ENCODE results near the gene MAFB.

The MAFB gene

DNA sequence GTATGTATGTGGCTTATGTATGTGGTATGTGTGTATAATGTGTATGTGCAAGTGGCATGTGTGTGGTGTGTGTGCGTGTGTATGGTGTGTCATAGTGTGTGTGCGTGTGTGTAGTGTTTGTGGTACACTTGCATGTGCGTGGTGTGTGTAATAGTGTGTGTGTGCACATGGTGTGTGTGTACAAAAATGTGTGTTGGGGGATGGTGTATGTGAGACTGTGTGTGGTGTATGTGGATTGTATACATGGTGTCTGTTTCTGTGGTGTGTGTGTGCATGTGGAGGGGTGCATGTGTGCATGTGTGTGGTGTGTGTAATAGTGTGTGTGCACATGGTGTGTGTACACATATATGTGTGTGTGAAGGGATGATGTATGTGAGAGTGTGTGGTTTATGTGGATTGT is 21.5 kb downstream of the MAFB start:
- no peak for DNase-seq
- in situ Hi-C loops (cut with HindIII; ENCODE audit: low pct_ligation_motif_present, low pct_unique_long_range_greater_than_20kb, low sequenced_read_pairs), result no loop called here

DNA sequence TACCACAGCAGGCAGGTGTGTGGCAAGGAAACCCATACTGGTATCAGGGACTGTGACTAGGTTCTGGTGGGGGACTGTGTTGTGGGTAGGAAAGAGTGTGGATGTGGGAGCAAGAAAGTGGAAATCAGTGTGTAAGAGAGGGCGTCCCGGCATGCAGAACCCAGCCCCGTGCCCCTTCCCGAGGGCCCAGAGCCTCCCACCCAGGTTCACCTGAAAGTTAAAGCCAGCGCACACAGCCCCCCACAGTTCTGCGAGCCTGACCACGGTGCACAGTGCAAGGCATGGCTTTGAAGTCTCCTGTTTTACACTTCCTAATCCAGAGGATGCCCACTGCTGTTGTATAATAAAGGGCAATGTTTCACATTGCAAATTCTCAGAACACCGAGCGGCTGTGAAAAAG is 22.7 kb downstream of the MAFB start:
- no peak for DNase-seq
- in situ Hi-C loops (cut with HindIII; ENCODE audit: low pct_ligation_motif_present, low pct_unique_long_range_greater_than_20kb, low sequenced_read_pairs), result no loop called here

DNA sequence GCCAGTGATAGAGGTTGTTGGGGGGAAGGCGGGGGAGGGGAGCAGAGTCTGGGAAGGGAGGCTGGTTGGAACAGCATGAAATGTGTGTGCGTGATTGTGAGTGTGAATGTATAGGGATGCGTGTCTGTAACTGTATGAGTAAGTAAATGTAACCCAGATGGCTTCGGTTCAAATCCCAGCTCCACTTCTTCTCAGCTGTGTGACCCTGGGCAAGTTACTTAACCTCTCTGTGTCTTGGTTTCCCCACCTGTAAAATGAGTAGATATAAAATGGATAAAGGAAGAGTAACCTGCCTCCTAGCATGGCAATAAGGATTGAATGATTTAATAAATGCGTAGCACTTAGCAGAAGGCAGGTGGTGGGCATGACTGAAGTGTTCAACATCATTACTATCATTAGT is 24.1 kb downstream of the MAFB start:
- DNase-seq, result no peak
- in situ Hi-C loops (cut with HindIII; ENCODE audit: low pct_ligation_motif_present, low pct_unique_long_range_greater_than_20kb, low sequenced_read_pairs), result no loop called here

DNA sequence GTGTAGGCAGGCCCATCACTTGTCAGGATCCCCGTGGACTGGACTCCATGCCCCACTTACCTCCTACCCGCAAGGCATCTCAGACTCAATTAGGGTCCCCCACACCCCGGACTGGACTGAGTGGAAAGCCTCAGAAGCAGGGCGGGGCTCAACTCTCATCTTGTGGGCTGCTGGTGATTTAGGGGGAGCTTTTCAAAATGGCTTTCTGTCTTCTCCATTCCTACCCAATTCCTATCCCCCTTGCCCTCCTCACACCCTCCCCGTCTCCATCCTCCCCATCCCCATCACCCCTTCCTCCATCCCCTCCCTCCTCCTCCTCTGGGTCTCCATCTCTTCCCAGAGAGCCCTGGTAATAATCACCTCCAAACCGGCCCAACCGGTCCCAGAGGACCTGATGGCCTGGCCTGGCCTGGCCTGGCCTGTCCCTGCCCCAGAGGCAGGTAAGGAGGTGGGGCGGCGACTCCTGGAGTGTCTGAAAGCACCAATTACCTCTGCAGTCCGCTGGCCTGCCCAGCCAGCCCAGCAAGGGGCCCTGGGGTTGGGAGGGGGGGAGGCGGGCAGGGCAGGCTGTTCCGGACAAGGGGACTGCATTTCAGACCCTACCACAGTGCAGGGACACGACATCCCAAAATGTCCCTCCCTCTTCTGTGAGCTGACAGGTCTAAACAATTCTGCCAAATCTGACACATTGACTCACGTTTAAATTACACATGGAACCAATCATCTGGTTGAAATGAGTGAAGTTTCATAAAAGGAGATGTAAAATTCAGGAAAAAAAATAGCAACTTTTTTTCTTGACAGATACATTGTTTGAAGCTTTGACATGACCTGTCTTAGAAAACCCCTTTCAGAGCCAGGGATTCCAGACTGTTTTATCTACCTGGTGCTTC is 24.8 kb downstream of the MAFB start:
- in situ Hi-C loops (cut with HindIII; ENCODE audit: low pct_ligation_motif_present, low pct_unique_long_range_greater_than_20kb, low sequenced_read_pairs), result no loop called here
- no peak for DNase-seq

DNA sequence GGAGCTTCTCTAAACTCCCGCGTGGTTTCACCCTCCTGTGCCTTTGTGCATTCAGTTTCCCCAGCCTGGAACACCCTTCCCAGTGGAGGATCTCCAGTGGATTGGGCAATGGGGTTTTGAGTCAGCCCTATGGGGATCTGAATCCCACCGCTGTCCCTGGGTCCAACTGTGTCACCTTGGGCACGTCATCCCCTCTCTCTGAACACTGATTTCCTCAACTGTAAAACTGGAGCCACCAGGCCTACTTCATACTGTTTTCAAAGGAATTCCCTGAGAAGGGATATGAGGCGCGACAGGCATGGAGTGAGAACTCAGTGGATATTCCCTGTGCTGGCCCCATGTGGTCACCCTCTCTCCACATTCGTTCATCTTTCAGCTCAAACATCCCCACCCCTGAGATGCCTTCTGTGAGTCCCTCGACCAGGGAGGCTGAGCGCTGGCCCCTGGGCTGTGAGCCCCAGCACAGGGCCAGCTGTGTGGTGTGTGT is 25.7 kb downstream of the MAFB start:
- in situ Hi-C loops (cut with HindIII; ENCODE audit: low pct_ligation_motif_present, low pct_unique_long_range_greater_than_20kb, low sequenced_read_pairs), result no loop called here
- DNase-seq, result no peak

DNA sequence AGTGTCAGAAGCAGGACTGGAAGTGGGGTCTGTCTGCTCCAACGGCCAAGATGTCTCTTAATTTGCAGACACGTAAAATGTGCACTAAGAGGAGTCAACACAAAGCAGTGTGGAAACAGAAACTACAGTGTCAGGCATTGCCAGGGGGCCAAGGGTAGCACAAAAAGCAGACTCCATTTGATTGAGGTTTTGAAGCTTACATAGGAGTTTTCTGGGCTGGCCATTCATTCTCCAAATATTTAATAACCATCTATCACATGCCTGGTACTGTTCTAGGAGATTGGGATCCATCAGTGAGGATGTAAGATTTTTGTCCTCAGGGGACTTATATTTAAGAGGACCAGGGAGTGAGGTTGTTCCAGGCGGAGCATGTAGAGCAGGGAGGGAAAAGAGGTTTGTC is 29.5 kb downstream of the MAFB start:
- in situ Hi-C loops (cut with HindIII; ENCODE audit: low pct_ligation_motif_present, low pct_unique_long_range_greater_than_20kb, low sequenced_read_pairs), result no loop called here
- DNase-seq, result no peak

DNA sequence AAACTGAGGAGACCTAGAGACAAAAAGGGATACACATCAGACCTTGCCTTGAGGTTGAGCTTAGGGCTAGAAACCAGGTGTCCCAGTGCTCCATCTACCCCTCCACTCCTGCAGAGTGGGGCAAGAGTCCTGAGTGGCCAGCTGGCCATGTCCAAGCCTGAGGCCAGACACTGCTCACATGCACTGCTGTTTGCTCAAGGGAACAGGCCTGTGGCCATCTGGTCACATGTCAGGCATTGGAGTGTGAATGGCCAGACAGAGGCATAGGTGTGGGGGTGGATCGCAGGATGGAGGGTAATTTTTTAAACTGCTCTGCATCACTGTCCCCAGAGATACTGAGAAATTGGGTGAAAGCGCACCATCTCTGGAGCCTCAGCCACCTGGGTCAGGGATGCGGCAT is 30.5 kb downstream of the MAFB start:
- in situ Hi-C loops (cut with HindIII; ENCODE audit: low pct_ligation_motif_present, low pct_unique_long_range_greater_than_20kb, low sequenced_read_pairs), result no loop called here
- no peak for DNase-seq

DNA sequence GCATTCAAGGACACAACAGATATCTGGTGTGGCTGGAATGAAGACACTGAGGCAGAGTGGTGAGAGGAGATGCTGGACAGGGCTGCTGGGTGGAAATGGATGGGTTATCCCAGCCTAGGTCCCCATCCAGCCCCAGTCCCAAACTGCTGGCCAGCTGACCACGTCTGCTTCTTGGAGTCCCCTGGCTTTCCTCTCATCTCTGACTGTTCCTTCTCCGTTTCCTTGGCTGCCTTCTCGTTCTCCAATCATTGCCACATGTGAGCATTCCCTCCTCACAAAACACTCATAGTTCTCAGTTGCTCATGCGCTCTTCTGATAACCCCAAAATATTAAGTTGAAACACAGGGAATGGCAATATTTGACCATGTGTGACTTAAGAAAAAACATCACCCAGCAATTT is 31.5 kb downstream of the MAFB start:
- no peak for DNase-seq
- in situ Hi-C loops (cut with HindIII; ENCODE audit: low pct_ligation_motif_present, low pct_unique_long_range_greater_than_20kb, low sequenced_read_pairs), result no loop called here

DNA sequence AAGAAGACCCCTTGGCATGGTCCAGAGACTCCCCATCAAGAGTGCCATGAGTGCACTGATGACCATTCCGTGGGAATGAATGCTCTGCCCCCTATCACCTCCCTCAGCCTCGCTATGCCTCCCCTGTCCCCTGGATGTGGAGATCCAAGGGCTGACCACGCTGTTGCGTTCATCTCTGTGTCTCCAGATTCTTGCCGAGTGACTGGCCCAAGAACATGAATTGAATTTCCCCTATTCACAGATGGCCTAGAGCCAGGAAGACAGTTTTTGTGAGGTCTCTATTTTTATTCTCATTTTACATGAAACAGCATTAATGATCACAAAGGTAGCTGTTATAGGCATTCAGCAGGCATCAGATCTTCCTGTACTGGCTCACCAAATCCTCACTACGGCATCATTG is 33.6 kb downstream of the MAFB start:
- DNase-seq, result no peak
- in situ Hi-C loops (cut with HindIII; ENCODE audit: low pct_ligation_motif_present, low pct_unique_long_range_greater_than_20kb, low sequenced_read_pairs), result no loop called here

DNA sequence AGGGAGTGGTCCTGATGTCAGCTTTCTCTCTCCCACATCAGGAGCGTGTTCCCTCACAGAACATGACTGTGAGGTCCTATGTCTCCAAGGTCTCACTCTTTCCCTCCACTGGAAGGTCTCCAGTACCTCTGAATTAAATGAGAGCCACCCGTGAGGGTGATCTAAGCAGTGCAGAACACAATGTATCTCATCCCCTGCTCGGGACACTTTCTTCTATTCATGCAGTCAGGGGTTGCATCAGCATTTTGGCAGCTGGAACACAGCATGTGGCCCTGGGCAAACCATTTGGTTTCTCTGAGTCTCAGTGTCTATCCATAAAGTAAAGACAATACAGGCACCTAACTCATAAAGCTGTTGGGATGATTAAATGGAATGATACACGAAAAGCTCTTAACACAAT is 34.2 kb downstream of the MAFB start:
- DNase-seq, result no peak
- in situ Hi-C loops (cut with HindIII; ENCODE audit: low pct_ligation_motif_present, low pct_unique_long_range_greater_than_20kb, low sequenced_read_pairs), result no loop called here

DNA sequence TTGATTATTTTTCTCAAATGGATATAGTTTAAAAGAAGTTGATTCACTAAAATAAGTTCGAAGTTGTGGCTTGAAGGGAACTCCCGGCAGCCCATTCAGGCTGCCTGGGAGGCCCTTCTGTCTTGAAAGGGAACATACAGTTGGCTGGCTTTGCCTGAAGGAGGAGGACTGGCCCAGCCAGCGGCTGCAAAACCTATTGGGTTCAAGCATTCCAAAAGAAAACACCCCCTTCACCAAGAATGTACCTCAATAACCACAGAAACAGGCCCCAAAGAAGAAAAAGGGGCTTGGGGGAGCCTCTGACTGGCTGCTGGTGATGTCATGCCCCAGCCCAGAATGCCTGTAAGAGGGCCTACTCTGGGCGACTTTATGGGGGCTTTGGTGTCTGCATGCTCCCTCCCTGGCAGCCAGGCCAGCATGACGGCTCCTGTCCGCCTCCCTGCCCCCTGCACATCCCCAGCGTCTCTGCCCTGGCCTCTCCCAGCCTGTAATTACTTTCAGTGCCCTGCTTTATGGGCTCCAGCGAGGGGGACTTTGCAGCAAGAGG is 36.5 kb downstream of the MAFB start:
- in situ Hi-C loops (cut with HindIII; ENCODE audit: low pct_ligation_motif_present, low pct_unique_long_range_greater_than_20kb, low sequenced_read_pairs), result no loop called here
- no peak for DNase-seq

DNA sequence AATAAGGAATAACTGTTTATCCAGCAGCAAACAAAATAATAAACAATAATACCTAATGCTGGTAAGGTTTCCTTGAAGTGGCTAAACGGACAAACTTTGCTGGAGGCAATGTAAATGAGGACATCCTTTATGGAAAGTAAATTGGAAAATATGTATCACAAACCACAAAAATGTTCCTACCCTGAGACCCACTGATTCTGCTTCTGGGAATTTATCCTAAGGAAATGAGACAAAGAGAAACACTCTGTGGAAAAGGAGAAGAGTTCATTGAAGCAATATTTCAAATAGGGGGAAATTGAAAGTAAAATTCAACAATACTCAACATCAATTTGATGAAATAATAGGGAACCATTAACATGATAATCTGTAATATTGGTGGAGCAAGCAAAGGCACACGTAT is 37.9 kb downstream of the MAFB start:
- DNase-seq, result no peak
- in situ Hi-C loops (cut with HindIII; ENCODE audit: low pct_ligation_motif_present, low pct_unique_long_range_greater_than_20kb, low sequenced_read_pairs), result no loop called here

DNA sequence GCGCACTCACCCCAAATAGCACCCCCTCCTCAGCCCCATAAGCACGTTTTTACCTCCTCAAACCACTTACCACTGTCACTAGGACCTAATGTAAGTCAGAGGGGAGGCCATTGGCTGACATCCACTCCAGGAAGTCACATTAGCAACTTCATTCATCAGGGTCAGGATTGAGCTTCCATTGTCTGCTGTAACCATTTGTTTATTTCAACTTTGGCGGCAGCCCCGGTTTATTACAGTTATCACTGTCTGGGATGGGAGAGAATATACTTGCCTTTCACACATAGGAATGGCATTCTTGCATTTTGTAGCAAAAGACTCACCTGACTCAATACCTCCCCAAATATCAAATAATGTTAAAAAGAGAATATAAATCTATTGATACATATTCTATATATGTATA is 38.3 kb downstream of the MAFB start:
- in situ Hi-C loops (cut with HindIII; ENCODE audit: low pct_ligation_motif_present, low pct_unique_long_range_greater_than_20kb, low sequenced_read_pairs), result no loop called here
- no peak for DNase-seq

DNA sequence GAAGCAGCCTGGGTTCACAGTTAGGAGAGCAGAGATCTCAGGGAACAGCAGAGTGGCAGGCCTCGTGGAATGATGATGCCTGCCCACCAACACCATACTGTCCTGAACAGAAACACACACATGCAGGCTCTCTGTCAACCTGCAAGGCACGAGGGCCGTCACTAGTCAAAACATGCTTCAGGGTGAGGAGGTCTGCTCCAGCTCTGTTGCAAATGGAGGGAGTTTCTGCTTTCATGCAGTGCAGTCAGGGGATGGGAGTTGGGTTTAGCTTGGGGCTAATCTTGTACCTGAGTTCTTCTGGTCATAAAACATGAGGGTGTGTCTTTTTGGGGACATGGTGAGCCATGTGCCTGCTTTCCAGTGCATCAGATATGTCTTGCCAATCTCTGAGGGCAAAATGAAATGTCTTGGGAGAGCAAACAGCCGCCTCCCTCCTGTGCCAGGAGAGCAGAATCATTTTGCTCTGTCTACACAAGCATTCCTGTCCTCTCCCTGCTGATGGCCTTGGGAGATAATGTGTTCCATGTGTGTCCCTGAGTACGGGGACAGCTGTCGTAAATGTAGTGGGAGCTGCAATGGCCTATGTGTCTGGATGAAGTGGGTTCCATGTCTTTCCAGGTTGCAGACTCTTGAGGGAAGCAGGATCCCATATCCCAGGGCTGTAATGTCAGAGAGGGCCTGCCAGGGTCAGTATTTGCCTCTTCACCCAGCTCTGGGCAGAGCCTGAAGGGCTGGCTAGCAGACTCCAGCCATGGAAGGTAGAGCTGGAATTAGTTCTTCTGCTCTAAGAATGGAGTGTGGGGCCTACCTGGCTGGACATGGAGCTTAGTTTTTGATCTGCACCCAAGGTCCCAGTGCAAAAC is 40.6 kb downstream of the MAFB start:
- in situ Hi-C loops (cut with HindIII; ENCODE audit: low pct_ligation_motif_present, low pct_unique_long_range_greater_than_20kb, low sequenced_read_pairs), result no loop called here
- DNase-seq, result no peak

DNA sequence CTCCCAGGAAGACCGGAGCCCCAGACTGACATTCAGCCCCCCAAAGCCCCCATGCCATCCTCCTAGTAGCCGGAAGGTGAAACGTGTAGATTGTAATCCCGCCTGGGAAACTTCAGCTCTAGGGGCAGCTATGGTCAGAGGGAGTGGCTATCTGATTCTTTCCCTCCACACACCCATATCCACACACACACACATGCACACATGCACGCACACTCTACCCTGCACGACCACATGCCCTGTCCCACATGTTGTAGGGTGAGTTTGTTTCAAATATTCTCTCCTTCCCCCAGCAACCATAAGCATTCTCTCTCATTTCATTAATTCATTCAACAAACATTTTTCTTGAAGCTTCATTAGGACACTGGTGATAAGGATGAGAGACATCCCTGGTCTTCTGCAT is 42.2 kb downstream of the MAFB start:
- in situ Hi-C loops (cut with HindIII; ENCODE audit: low pct_ligation_motif_present, low pct_unique_long_range_greater_than_20kb, low sequenced_read_pairs), result no loop called here
- DNase-seq, result no peak

DNA sequence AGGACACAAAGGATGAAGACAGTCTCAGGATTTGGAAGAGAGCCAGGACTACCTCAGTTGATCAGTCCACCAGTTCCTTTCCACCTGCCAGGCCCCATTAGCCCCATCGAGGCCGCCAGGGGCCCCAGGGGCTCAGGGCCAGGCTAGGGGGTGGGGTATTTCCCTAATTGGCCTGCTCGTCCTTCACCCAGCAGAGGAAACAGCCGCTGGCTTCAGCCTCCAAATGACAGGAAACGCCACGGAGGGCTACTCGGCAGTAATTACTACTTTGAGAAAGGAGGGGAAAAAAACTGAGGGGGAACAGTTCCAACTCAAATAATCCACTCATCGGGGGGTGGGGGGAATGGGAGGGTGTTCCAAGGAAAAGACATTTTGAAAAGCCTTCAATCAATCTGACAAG is 42.7 kb downstream of the MAFB start:
- in situ Hi-C loops (cut with HindIII; ENCODE audit: low pct_ligation_motif_present, low pct_unique_long_range_greater_than_20kb, low sequenced_read_pairs), result no loop called here
- no peak for DNase-seq

DNA sequence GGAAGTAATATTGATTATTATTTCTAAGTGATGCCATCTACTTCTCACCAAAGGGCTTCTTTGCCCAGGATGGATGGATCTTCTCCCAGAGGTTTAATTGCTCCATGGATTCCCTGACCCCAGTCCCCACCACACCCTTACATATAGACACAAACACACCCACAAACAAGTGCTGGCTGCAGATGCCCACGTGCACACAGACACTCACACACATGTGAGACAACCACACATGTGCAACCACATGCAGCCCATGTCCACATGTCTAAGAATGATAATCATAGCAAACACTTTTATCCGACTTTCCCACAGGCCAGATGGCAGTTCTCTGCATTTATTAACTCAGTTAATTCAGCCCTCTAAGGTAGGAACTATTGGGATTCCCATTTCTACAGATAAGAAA is 44.2 kb downstream of the MAFB start:
- no peak for DNase-seq

DNA sequence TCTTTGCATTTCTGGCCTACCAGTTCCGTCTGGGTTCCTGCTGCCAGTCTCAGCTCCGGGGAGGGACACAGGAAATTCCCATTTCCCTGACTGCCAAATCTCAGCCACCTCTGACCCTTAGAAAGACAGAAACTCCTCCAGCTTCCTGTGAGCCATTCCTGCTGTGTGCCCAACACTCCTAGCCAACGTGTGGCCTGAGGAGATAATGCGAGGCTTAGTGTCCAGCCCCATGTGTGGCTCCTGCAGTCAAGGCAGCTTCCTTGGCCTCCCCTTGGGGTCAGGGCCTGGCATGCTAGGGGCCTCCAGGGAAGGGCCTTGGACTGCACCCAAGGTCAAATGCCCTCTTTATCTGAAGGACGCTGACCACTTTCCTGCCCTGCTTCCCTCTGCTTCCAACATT is 45.1 kb downstream of the MAFB start:
- no peak for DNase-seq
- in situ Hi-C loops (cut with HindIII; ENCODE audit: low pct_ligation_motif_present, low pct_unique_long_range_greater_than_20kb, low sequenced_read_pairs), result no loop called here

More for the DNA sequence above, 44.2 kb downstream of the MAFB start:
- in situ Hi-C loops (cut with HindIII; ENCODE audit: low pct_ligation_motif_present, low pct_unique_long_range_greater_than_20kb, low sequenced_read_pairs), result no loop called here

DNA sequence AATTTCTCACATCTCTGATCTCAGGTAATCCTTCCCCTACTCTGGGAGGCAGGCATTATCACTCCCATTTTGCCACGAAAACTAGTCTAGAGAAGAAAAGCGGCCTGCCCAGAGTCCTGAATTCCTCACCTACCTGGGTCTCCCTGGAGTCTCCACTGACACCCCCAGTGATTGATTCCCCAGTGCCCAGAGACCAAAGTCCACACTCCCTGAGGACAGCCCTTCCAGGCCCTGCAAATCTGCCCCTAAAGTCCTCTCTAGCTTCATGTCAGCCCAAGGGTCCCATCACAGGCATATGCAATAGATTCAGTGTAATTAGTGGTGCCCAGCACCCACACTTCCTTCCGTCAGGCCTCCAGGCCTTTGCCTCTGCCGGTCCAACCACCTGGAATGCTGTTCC is 47.2 kb downstream of the MAFB start:
- in situ Hi-C loops (cut with HindIII; ENCODE audit: low pct_ligation_motif_present, low pct_unique_long_range_greater_than_20kb, low sequenced_read_pairs), result no loop called here
- no peak for DNase-seq
